Left renal pelvis (tissue), 4 donors: ENCODE measurements around the gene HAPLN3. TPM values are rescaled to one million over a fixed set of nuclear protein-coding genes. Genes with fewer than 3 reads are reported as not detected.

ENCODE experiments used
- DNase-seq, 4 donors: peaks; one replicate each; pipeline ENCODE4 v3.0.0-alpha.2; 2013; ENCODE audit warnings: low read depth in 4 of 4, low spot score in 3 of 4
- polyA plus RNA-seq, 4 donors: library from polyadenylated mRNA; unstranded; fragments of 120-200 nt; gene quantifications; one replicate each; pipeline ENCODE4 v1.2.1, GENCODE V29; 2013; ENCODE audit not compliant: insufficient read length in 4 of 4

Gene HAPLN3
- polyA plus RNA-seq, 4 donors, result 2.2 to 5.4 (median 3.9) TPM

GRCh38 chr15:88833731-88834100 is 61.6 kb downstream of the HAPLN3 start:
- no peak for DNase-seq

DNA sequence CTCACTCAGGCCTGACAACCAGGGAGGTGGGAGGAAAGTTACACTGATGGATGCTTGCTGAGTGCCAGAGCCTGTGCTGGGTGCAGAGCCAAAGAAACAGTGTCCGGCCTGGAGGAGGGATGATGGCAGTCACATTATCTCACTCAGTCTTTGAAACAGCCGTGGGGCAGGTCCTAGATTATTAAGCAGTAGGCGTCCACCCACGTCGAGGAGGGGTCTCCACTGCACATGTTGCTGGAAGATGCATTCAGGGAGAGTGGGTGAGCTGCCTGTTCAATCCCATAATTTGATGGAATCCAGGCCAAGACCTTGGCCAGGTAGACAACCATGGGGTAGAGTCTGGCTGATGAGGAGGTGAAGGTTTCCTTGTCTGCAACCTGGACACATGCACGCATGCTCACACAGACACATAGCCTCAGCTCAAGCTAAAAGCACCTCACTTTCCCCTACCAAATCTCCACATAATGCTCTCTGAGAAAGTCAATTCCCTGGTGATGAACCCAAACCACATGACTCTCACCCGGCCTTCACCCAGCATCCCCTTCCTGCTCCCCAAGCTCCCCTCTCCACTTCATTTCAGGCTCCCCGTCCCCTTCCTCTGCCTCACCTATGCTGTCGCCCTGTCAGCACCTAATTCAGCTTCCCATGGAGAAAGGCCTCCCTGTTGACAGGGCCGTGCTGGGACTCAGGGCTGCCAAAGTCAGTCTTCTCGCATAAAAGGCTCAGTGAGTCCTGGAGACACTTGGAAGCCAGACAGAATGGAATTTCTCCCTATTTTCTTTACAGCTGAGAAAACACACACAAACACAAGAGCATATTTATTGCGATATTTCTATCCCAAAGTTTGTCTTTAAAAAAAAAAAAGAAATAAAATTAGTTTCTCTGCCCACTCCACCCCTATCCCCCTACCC is 62.3 kb downstream of the HAPLN3 start:
- no peak for DNase-seq

DNA sequence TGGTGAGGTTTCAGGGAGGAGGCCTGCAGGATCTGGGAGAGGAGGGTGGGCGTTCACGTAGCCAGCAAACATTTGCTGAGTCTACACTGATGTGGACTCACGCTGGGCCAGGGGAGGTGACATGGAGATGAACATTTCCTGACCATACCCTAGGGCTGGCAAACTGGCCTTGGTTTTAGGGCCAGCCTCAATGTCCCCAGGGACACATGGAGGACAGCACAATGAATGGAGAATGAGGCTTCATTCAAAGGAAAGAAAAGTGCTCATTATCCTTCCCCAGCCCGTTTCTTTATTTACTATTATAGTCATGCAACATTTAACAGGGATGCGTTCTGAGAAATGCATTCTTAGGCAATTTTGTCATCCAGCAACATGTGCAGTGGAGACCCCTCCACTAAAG is 65.3 kb downstream of the HAPLN3 start:
- no peak for DNase-seq

GRCh38 chr15:88828791-88829190 is 66.6 kb downstream of the HAPLN3 start:
- no peak for DNase-seq

Other genes with a start within 250 kb of the HAPLN3 start
- gene ACAN, start 92.1 kb downstream of the HAPLN3 start, polyA plus RNA-seq, result 1 to 10 TPM; 2.5 to 5.2 (median 3.0) TPM
- 100 to 1,000 TPM in 3 of 4 donors, 10 to 100 TPM in 1; 95.4 to 267 (median 137) TPM for gene MFGE8, start 17.8 kb upstream of the HAPLN3 start, polyA plus RNA-seq
- gene ABHD2, start 192.9 kb upstream of the HAPLN3 start, polyA plus RNA-seq, result 10 to 100 TPM; 28.2 to 40.0 (median 29.6) TPM